Spinal cord (tissue), 10 donors: Measurements from ENCODE around the gene C6orf15. TPM values are rescaled to one million over a fixed set of nuclear protein-coding genes. Genes with fewer than 3 reads are reported as not detected.

Experiments
- DNase-seq, 6 donors: peaks; one replicate each; pipeline versions ENCODE4 v3.0.0 to v3.0.0-alpha.2; 2013 to 2015; ENCODE audit warnings: low spot score in 6 of 6, low read depth in 4 of 6
- H3K27ac ChIP-seq: one replicate; pipeline ENCODE4 v1.5.1; 2013; ENCODE audit warnings: low read depth, low read length, control low read depth
- H3K27me3 ChIP-seq: one replicate; pipeline ENCODE4 v1.6.1; 2013; ENCODE audit warnings: low read length; ENCODE audit not compliant: control insufficient read depth, insufficient read depth
- H3K36me3 ChIP-seq: one replicate; pipeline ENCODE4 v1.6.1; 2013; ENCODE audit warnings: low read length; ENCODE audit not compliant: control insufficient read depth, insufficient read depth
- H3K4me1 ChIP-seq: one replicate; pipeline ENCODE4 v1.6.1; 2013; ENCODE audit warnings: low read length; ENCODE audit not compliant: control insufficient read depth, insufficient read depth
- H3K4me3 ChIP-seq: one replicate; pipeline ENCODE4 v1.5.1; 2013; ENCODE audit warnings: low read depth, low read length, control low read depth
- H3K9me3 ChIP-seq: one replicate; pipeline ENCODE4 v1.6.1; 2013; ENCODE audit warnings: low read length; ENCODE audit not compliant: control insufficient read depth, insufficient read depth
- WGBS: methylation state at CpG from one replicate; pipeline ENCODE4 v1.1.5; 2013; ENCODE audit warnings: missing lambda C conversion rate; ENCODE audit not compliant: insufficient coverage; 5-methylcytosine and 5-hydroxymethylcytosine counted together
- polyA plus RNA-seq, 2 donors: library from polyadenylated mRNA; unstranded; fragments of 120-200 nt; gene quantifications; one replicate each; pipeline ENCODE4 v1.2.1, GENCODE V29; 2013; ENCODE audit not compliant: insufficient read length in 2 of 2
- total RNA-seq, 2 donors: library from RNA; depleted of rRNA in 1 of 2; stranded (reverse); fragments of 120-200 nt in 1 of 2; fragments of >200 nt in 1 of 2; gene quantifications; one replicate each; pipeline versions ENCODE4 v1.2.3 to v1.2.4, GENCODE V29; 2013 to 2014
- donor health status: healthy.

Gene C6orf15
- total and polyA plus RNA-seq, 4 donors, result not detected

GRCh38 chr6:31121131-31121790 is 8.9 kb upstream of the C6orf15 start:
- H3K27ac ChIP-seq, result no peak overlapping the region
- H3K27me3 ChIP-seq, result no peaks in the 10 kb centered on the region
- DNase-seq, result no peak
- no peaks in the 10 kb centered on the region for H3K36me3 ChIP-seq
- WGBS, result 93% methylated on average over 8 of the region's 12 CpGs
- no peaks in the 10 kb centered on the region for H3K9me3 ChIP-seq
- peaks cover 18% of the 10 kb centered on the region for H3K4me1 ChIP-seq
- no peak overlapping the region for H3K4me3 ChIP-seq

GRCh38 chr6:31120151-31120915 is 8.0 kb upstream of the C6orf15 start, which contains the start of gene CDSN:
Gene CDSN (minus strand): TSS chr6:31120446. CDS start chr6:31120419, 27 bp downstream.
- no peak within 1 kb of the TSS for H3K4me3 ChIP-seq
- no peaks in the 10 kb centered on the region for H3K27me3 ChIP-seq
- H3K9me3 ChIP-seq, result no peaks in the 10 kb centered on the region
- no peak within 1 kb of the TSS for H3K27ac ChIP-seq
- no peak for DNase-seq
- 87% methylated on average over 25 of the region's 26 CpGs for WGBS
- no peaks in the 10 kb centered on the region for H3K36me3 ChIP-seq
- H3K4me1 ChIP-seq, result peaks cover 18% of the 10 kb centered on the region

GRCh38 chr6:31118178-31118577 is 5.8 kb upstream of the C6orf15 start:
- no peak overlapping the region for H3K27ac ChIP-seq
- H3K27me3 ChIP-seq, result no peaks in the 10 kb centered on the region
- H3K9me3 ChIP-seq, result no peaks in the 10 kb centered on the region
- no peak for DNase-seq
- no peaks in the 10 kb centered on the region for H3K36me3 ChIP-seq
- H3K4me1 ChIP-seq, result peaks cover 19% of the 10 kb centered on the region
- WGBS, result 83% methylated on average over 7 of the region's 7 CpGs
- no peak overlapping the region for H3K4me3 ChIP-seq

GRCh38 chr6:31116661-31117385 is 4.4 kb upstream of the C6orf15 start:
- no peaks in the 10 kb centered on the region for H3K9me3 ChIP-seq
- WGBS, result 73% methylated on average over 18 of the region's 19 CpGs
- peaks cover 19% of the 10 kb centered on the region for H3K4me1 ChIP-seq
- no peak for DNase-seq
- H3K4me3 ChIP-seq, result no peak overlapping the region
- no peaks in the 10 kb centered on the region for H3K27me3 ChIP-seq
- H3K36me3 ChIP-seq, result no peaks in the 10 kb centered on the region
- H3K27ac ChIP-seq, result no peak overlapping the region

- H3K9me3 ChIP-seq, result no peaks in the 10 kb centered on the region
Measured at GRCh38 chr6:31115941-31116560, 3.7 kb upstream of the C6orf15 start.

GRCh38 chr6:31114970-31115849 is 2.8 kb upstream of the C6orf15 start:
- DNase-seq, result no peak
- 87% methylated on average over 6 of the region's 9 CpGs for WGBS
- Histone ChIP-seq H3K4me3 (no peak overlapping the region), H3K27me3 (no peaks in the 10 kb centered on the region), H3K36me3 (no peaks in the 10 kb centered on the region), H3K27ac (no peak overlapping the region), H3K9me3 (no peaks in the 10 kb centered on the region), H3K4me1 (peaks cover 19% of the 10 kb centered on the region)

More at GRCh38 chr6:31115941-31116560, 3.7 kb upstream of the C6orf15 start:
- no peak overlapping the region for H3K27ac ChIP-seq
- no peak overlapping the region for H3K4me3 ChIP-seq
- no peak for DNase-seq
- H3K4me1 ChIP-seq, result peaks cover 19% of the 10 kb centered on the region
- WGBS, result 86% methylated on average over 12 of the region's 12 CpGs
- H3K27me3 ChIP-seq, result no peaks in the 10 kb centered on the region
- H3K36me3 ChIP-seq, result no peaks in the 10 kb centered on the region

GRCh38 chr6:31114541-31114878 is 2.1 kb upstream of the C6orf15 start, which contains the start of gene PSORS1C1:
Gene PSORS1C1 (plus strand): TSS chr6:31114800. CDS start chr6:31129633, 14,833 bp downstream.
- H3K27me3 ChIP-seq, result no peaks in the 10 kb centered on the region
- peaks cover 19% of the 10 kb centered on the region for H3K4me1 ChIP-seq
- WGBS, result 20% methylated on average over 1 of the region's 3 CpGs
- no peak for DNase-seq
- no peak within 1 kb of the TSS for H3K27ac ChIP-seq
- no peak within 1 kb of the TSS for H3K4me3 ChIP-seq
- H3K36me3 ChIP-seq, result no peaks in the 10 kb centered on the region
- no peaks in the 10 kb centered on the region for H3K9me3 ChIP-seq

- 62% methylated on average over 6 of the region's 7 CpGs for WGBS
- Histone ChIP-seq H3K27me3 (no peaks in the 10 kb centered on the region), H3K36me3 (no peaks in the 10 kb centered on the region), H3K4me3 (no peak overlapping the region), H3K4me1 (peaks cover 19% of the 10 kb centered on the region), H3K27ac (no peak overlapping the region), H3K9me3 (no peaks in the 10 kb centered on the region)
- peak in 2 of 6 donors; percentile 59 to 69 for DNase-seq
Measured at GRCh38 chr6:31113861-31114540, 1.6 kb upstream of the C6orf15 start.
